AG09319 (cell line): Measurements from ENCODE around the gene MADD.
"Not testable (repeated sequence)": the region's sequence is repeated elsewhere in the genome, so short reads cannot be mapped to it uniquely, and the experiment has no call there.

Source experiments
- DNase-seq: peaks from one replicate; pipeline ENCODE4 v3.0.0-alpha.2; 2010; ENCODE audit warnings: low read depth; ENCODE audit errors: extremely low read depth
- TF ChIP-seq, protein P1 (sequence below): IDR thresholded peaks from 2 replicates; pipeline ENCODE4 v1.5.1; 2011; ENCODE audit warnings: low read depth, mild to moderate bottlenecking, inconsistent platforms, low read length, moderate library complexity

MADD gene

DNA sequence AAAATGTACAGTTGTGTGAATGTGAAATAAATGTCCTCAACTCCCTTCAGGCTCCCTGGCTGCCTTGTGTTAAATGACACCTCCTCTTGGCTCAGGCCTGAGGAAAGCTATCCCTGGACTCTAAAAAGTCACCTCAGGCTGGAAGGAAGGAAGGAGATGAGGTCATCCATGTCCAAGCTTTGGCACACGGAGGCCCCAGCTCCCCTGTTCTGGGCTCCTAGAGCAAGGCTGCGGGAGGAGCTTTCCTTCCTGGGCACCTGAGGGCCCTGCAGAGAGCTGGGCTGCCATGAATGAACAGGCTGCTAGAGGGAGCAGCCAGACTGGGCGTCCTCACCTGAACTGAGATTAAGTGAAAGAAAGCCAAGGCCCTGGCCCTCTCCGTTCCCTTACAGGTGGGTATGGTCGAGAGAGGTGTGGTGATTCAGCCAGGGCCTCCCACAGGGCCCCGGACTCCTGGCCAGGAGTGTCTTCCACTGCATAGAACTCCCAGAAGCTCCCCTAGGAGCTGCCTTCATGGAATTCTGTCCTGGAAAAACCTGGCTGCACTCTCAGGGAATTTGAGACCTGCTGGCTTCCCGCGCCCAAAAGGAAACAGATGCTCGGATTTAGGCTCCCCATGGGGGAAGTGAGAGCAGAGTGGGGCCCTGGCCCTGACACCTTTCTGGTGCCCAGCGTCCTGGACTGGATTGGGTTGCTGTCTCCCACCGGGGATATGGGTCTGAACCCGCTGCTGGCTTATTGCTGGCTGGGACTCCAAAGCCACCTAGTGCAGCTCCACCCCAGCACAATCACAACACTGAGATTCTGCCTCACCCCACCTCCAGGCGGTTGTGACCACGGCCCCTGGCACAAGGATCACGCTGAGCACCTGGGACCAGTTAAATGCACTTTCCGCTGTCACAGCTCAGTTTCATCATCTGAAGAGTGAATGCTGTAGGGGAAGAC lies 60.3 kb downstream of the MADD start:
- TF ChIP-seq, protein P1, sequence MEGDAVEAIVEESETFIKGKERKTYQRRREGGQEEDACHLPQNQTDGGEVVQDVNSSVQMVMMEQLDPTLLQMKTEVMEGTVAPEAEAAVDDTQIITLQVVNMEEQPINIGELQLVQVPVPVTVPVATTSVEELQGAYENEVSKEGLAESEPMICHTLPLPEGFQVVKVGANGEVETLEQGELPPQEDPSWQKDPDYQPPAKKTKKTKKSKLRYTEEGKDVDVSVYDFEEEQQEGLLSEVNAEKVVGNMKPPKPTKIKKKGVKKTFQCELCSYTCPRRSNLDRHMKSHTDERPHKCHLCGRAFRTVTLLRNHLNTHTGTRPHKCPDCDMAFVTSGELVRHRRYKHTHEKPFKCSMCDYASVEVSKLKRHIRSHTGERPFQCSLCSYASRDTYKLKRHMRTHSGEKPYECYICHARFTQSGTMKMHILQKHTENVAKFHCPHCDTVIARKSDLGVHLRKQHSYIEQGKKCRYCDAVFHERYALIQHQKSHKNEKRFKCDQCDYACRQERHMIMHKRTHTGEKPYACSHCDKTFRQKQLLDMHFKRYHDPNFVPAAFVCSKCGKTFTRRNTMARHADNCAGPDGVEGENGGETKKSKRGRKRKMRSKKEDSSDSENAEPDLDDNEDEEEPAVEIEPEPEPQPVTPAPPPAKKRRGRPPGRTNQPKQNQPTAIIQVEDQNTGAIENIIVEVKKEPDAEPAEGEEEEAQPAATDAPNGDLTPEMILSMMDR = no peak
- no peak for DNase-seq

DNA sequence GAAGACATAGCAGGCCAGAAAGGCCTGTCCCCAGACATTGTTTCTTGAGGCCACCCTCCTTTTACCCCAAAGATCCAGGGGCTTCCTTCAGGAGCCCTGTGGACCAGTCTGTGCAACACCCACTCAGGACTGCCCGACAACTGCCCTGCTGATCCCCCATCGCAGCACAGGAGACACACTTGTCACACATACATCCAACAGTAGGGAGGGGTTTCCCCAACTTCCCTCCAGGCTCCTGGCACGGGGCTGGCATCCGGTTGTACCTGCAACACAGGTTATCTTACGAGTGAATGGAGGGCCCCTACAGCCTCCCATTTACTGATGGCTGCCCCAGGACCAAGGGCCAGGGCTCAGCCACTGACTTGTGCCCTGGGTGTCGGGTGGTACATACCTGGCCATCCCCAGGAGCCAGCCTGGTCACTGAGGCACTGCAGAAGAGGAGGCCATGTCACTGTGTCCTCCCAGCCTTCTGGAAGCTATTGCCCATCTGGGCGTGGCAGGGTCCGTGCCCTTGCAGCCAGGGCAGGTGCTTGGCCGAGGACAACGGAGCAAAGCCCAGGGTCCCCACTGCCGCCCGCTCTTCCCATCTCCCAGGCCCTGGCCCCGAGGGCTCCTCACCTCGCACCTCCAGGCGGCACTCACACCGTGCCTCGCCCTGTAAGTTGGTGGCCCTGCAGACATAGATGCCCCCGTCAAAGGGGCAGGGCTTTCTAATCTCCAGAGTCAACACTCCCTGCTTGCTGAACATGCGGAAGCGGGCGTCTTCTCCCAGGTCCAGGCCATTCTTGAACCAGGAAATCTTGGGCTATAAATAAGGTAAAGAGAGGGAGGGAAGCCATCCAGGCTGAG lies 61.7 kb downstream of the MADD start:
- no peak for DNase-seq
- TF ChIP-seq, protein P1 = no peak

DNA sequence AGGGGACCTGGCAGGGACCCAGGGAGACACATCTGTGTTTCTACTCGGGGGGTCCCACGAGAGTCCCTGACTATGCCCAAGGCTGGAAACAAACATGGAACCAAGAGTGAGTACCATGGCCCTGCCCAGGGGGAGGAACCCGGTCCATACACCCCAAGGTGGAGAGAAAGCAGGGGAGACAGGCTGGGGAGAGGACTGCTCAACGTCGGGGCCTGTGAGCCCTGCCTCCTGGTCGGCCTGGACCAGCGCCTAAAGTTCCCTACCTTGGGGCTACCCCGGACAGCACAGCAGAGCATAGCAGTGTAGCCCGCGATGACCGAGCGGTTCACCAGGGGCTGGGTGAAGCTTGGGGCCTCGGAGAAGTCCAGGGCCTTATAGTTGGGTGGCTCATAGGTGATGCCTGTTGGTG lies 62.4 kb downstream of the MADD start:
- TF ChIP-seq, protein P1 = no peak
- DNase-seq = no peak

DNA sequence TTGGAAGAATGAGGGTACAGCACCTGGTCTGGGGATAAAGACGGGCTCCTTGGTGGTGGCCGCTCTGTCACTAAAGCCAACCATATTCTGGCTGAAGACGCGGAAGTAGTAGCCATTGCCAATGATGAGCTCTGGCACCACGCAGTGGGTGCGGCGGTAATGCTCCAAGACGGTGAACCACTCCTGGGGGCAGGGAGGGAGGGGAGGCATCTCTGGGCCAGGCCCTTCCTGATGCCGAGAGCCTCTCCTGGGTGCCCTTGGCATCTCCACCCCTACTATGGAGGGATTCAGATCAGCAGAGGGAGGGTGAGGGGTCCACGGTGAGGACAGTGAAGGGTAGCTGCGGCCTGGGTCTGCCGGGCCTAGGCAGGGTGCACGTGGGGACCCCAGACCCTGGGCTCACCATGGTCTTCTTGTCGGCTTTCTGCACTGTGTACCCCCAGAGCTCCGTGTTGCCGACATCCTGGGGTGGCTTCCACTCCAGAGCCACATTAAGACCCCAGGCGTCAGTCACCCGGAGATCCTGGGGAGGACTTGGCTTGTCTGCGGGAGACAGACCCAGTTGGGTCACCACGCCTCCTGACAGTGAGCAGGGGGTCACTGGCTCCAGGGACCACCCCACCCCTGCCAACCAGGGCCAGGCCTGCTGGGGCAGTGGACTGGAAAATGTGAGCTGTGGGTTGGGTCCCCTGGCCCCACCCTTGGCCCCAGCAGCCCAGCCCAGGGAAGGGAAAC lies 63.0 kb downstream of the MADD start:
- DNase-seq = no peak
- TF ChIP-seq, protein P1 = no peak

DNA sequence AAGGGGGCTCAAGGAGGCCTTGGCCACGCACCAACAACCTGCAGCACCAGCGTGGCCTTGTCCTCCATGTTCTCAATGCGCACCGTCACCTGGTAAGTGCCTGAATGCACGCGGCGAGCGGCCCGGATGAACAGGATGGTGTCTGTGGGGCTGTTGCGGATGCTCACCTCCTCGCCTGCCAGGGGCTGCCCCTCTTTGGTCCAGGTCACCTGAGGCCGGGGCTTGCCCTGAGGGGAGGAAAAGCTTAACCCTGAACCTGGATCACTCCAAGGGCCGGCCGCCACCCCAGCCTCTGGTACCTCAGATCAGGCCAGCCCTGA lies 63.6 kb downstream of the MADD start:
- no peak for DNase-seq
- TF ChIP-seq, protein P1 = no peak

DNA sequence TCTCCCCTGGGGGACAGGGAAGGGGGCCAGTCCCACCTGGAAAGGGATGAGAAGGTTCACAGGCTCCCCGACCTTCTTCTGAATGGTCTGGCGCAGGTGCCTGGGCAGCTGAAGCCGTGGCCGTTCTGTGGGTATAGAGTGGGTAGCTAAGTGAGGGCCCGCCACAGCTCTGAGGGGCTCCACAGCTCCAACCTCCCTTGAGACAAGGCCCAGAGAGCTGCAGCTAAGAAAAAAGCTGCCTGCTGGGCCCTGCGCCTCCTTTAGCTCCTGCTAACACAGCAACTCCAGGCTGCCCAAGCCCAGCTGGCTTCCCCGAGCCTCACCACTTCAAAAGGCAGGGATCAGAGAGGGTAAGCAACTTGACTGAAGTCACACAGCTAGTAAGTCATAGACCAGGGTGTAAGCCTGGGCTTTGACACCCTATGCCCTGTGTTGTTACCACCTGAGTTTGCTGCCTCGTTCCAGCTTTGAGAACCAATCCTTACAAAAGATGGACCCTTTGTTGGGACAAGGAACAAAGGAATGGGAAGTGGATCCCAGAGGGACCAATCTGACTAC lies 64.0 kb downstream of the MADD start:
- TF ChIP-seq, protein P1 = no peak
- DNase-seq = no peak

DNA sequence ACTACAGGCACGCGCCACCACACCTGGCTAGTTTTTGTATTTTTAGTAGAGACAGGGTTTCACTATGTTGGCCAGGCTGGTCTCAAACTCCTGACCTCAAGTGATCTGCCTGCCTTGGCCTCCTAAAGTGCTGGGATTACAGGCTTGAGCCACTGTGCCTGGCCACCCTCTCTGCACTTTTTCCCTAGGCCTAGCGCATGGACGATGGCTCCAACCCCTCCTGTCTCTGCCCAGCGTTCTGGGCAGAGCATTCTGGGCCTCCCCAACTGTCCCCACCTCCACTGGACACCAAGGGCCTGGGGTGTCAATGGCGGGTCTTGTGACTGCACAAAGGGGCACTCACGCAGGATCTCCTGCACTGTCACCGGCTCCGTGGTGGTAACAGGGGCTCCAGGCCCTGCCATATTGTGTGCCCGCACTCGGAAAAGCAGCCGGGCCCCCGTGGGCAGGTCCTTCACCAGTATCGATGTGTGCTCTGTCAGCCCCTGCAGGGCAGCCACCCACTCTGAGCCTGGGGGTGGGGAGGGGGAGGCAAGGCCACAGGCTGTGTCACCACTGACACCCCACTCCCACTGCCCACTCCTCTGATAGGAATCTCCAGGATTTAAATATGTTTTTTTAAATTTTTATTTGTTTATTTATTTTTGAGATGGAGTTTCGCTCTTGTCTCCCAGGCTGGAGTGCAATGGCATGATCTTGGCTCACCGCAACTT lies 64.9 kb downstream of the MADD start:
- DNase-seq = not testable (repeated sequence)
